ENCODE results near the gene RBBP9.
"Not testable (repeated sequence)": the region's sequence is repeated elsewhere in the genome, so short reads cannot be mapped to it uniquely, and the experiment has no call there.

Gene RBBP9

GRCh38 chr20:18496740-18497592 is at the start of gene RBBP9:
Gene RBBP9, minus strand, starts transcription at chr20:18497225. Its CDS starts 58 bp downstream, at chr20:18497167.
- peak; percentile 47 for DNase-seq

GRCh38 chr20:18545566-18545965 is 48.5 kb upstream of the RBBP9 start:
- DNase-seq = no peak

- peak; percentile 86 for DNase-seq
These were observed 46.9 kb upstream of the RBBP9 start for GRCh38 chr20:18543932-18544331.

- no peak for DNase-seq
These were observed 46.2 kb upstream of the RBBP9 start for GRCh38 chr20:18543216-18543615.

GRCh38 chr20:18541741-18542140 is 44.7 kb upstream of the RBBP9 start:
- DNase-seq = no peak

GRCh38 chr20:18537651-18538050 is 40.6 kb upstream of the RBBP9 start:
- no peak for DNase-seq

- DNase-seq = no peak
These were observed 37.1 kb upstream of the RBBP9 start for GRCh38 chr20:18533978-18534644.

- DNase-seq = no peak
These were observed 36.5 kb upstream of the RBBP9 start for GRCh38 chr20:18533491-18533890.

GRCh38 chr20:18532626-18533025 is 35.6 kb upstream of the RBBP9 start:
- DNase-seq = no peak

- DNase-seq = no peak
These were observed 32.0 kb upstream of the RBBP9 start for GRCh38 chr20:18529041-18529440.

- DNase-seq = no peak
These were observed 30.8 kb upstream of the RBBP9 start for GRCh38 chr20:18527836-18528235.

GRCh38 chr20:18527339-18527738 is 30.3 kb upstream of the RBBP9 start:
- DNase-seq = no peak

GRCh38 chr20:18526761-18527160 is 29.7 kb upstream of the RBBP9 start:
- DNase-seq = not testable (repeated sequence)

- DNase-seq = no peak
These were observed 27.6 kb upstream of the RBBP9 start for GRCh38 chr20:18524646-18525045.

- no peak for DNase-seq
These were observed 26.0 kb upstream of the RBBP9 start for GRCh38 chr20:18523066-18523465.

GRCh38 chr20:18522066-18522465 is 25.0 kb upstream of the RBBP9 start:
- not testable (repeated sequence) for DNase-seq

- no peak for DNase-seq
These were observed 18.9 kb upstream of the RBBP9 start for GRCh38 chr20:18515973-18516372.

- DNase-seq = no peak
These were observed 17.1 kb upstream of the RBBP9 start for GRCh38 chr20:18514127-18514526.

GRCh38 chr20:18513208-18513607 is 16.2 kb upstream of the RBBP9 start:
- no peak for DNase-seq

GRCh38 chr20:18511571-18511970 is 14.5 kb upstream of the RBBP9 start:
- DNase-seq = no peak

- DNase-seq = peak; percentile 93
These were observed 10.5 kb upstream of the RBBP9 start, which contains the start of gene SEC23B for GRCh38 chr20:18507218-18508191. Gene SEC23B, plus strand, starts transcription at chr20:18507940. Its CDS starts 2,896 bp downstream, at chr20:18510836.

GRCh38 chr20:18506744-18507143 is 9.7 kb upstream of the RBBP9 start:
- no peak for DNase-seq

- DNase-seq = no peak
These were observed 7.5 kb upstream of the RBBP9 start for GRCh38 chr20:18504479-18505060.
